Measurements from ENCODE around the gene UBE2S.
"Not testable (repeated sequence)": the region's sequence is repeated elsewhere in the genome, so short reads cannot be mapped to it uniquely, and the experiment has no call there.

UBE2S gene

GRCh38 chr19:55439052-55439451, 31.5 kb upstream of the UBE2S start:
- DNase-seq = no peak

DNA sequence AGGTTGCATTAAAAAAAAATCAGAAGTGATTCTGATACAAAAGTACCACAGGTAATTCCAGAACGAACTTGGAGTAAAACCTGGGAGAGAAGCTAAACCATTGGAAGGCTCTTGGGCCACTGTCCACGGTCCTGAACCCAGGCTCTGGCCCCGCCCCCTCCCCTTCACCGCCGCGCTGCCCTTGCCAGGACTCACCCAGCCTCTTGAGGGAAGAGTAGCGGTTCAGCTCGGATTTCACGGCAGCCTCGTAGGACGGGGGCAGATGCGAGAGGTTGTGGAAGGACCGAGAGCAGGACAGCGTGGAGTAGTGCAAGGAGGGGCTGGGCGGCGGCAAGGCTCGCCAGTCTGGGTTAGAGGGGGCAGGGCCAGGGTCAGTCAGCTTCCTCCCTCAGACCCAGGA, 29.8 kb upstream of the UBE2S start:
- DNase-seq = peak; percentile 86

DNA sequence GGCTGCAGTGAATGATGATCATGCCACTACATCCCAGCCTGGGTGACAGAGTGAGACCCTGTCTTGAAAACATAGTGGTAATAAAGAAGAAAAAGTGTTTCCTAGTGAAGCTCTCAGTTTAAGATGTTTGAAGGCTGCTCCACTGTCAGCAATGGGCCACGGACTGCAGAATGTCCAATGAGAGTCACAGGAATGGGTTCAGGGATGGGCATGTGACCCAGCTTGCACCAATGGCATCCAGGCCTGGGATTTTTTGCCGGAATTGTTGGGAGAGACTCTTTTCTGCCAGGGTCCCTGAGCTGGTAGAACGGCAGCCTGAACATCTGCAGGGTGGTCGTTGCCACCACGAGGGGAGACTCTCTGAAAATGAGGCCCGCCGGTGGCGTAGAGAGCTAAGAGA, 29.3 kb upstream of the UBE2S start:
- no peak for DNase-seq

DNA sequence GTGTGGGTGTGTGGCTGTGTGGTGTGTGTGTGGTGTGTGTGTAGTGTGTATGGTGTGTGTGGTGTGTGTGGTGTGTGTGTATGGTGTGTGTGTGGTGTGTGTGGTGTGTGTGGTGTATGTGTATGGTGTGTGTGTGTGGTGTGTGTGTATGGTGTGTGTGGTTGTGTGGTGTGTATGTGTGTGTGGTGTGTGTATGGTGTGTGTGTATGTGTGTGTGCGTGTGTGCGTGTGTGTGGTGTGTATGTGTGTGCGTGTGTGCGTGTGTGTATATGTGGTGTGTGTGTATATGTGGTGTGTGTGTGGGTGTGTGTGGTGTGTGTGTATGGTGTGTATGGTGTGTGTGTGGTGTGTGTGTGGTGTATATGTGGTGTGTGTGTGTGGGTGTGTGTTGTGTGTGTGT, 27.4 kb upstream of the UBE2S start:
- no peak for DNase-seq

DNA sequence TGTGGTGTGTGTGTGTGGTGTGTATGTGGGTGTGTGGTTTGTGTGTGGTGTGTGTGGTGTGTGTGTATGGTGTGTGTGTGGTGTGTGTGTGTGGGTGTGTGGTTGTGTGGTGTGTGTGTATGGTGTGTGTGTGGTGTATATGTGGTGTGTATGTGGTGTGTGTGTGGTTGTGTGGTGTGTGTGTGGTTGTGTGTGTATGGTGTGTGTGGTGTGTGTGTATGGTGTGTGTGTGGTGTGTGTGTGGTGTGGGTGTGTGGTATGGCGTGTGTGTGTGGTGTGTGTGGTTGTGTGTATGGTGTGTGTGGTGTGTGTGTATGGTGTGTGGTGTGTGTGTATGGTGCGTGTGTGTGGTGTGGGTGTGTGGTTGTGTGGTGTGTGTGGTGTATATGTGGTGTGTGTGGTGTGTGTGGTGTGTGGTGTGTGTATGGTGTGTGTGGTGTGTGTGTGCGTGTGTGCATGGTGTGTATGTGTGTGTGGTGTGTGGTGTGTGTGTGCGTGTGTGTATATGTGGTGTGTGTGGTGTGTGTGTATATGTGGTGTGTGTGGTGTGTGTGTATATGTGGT, 26.9 kb upstream of the UBE2S start:
- DNase-seq = no peak

GRCh38 chr19:55433292-55433691, 25.7 kb upstream of the UBE2S start:
- DNase-seq = no peak

- DNase-seq = no peak
Measured at GRCh38 chr19:55432241-55432959, 24.8 kb upstream of the UBE2S start.

DNA sequence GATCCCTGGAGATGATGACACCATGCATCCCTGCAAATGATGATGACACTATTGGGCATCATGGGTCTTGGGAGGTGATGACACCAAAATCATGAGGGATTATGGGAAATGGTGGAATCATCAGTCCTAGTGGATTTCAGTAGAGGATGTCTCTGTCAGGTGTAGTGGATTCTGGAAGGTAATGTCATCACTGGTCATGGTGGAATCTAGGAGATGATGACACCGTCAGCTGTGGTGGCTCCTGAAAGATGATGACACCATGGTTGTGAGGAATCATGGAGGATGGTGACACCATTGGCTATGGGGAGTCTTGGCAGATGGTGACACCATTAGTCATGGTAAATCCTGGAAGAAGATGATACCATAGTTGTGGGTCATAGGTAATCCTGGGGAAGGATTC, 23.6 kb upstream of the UBE2S start:
- no peak for DNase-seq

DNA sequence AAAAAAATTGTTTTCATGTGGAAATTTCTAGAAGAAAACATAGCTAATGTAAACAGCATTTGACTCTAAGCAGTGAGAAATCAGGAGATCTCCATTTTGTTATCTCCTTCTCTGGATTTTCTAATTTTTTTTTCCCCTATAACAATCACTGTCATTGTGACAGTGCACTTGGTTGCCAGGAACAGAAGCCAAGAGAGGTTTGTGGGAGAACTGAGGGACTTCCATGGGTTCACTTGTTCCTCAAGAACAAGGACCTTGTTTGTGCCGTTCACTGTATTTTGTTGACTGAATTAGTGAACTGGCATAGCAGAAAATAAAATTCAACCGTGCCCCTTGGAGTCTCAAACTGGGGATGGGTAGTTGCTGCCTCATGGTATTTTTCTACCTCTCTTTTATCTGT, 18.5 kb upstream of the UBE2S start:
- no peak for DNase-seq

GRCh38 chr19:55424518-55424917, 16.9 kb upstream of the UBE2S start:
- DNase-seq = no peak

GRCh38 chr19:55423225-55424005, 15.8 kb upstream of the UBE2S start:
- no peak for DNase-seq

DNA sequence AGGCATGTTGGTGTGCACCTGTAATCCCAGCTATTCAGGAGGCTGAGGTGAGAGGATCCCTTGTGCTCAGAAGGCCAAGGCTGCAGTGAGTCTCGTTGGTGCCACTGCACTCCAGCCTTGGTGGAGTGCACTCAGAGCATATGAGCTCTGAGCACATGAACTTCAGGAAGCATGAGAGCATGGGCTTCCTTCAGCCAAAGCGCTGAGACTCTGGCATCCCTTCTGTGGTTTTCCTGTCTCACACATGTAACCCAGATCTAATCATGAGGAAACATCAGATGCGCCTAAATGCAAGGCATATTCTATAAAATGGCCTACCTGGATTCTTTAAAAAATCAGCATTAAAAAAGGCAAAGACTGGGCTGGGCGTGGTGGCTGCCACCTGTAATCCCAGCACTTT, 13.7 kb upstream of the UBE2S start:
- not testable (repeated sequence) for DNase-seq

GRCh38 chr19:55419624-55420236, 12.1 kb upstream of the UBE2S start:
- DNase-seq = no peak

DNA sequence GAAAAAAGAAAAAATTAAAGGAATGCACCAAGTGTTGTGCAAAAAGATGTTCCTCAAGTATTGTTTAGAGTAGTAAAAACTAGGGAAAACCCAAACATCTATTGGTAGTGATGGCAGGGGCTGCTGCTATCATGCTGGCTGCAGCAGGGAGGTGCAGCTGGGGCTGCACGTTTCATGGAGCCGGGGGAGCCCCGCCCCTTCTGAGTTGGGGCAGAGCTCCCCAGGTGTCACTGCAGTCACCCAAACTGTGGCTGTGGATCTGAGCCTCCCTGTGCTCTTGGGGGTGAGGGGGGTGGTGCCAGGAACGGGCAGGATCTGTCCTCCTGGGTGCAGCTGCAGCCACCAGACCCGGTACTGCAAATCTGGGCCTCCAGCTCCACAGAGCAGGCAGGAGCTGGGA, 11.5 kb upstream of the UBE2S start:
- no peak for DNase-seq

- DNase-seq = peak; percentile 93
Measured at GRCh38 chr19:55418185-55418584, 10.6 kb upstream of the UBE2S start.

- no peak for DNase-seq
Measured at GRCh38 chr19:55410168-55410567, 2.6 kb upstream of the UBE2S start.

GRCh38 chr19:55409179-55409578, 1.6 kb upstream of the UBE2S start:
- DNase-seq = not testable (repeated sequence)

DNA sequence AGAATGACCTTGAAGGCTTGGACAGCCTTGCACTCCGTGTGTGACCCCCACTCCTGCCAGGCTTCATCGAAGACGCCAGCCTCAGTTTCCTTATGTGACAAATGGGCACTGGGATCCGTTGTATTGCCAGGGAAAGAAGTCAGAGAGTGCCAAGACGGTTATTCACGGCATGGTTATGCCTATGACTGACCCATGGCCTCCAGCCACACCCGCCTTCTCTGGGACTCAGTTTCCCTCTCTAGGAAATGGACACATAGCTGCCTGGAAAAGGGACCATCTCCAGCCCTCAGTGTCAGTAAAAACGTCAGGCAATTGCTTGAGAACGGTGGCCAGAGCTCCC, 915 bp upstream of the UBE2S start:
- DNase-seq = no peak

- peak; percentile 100 for DNase-seq
Measured at GRCh38 chr19:55407800-55408532, 378 bp upstream of the UBE2S start.

DNA sequence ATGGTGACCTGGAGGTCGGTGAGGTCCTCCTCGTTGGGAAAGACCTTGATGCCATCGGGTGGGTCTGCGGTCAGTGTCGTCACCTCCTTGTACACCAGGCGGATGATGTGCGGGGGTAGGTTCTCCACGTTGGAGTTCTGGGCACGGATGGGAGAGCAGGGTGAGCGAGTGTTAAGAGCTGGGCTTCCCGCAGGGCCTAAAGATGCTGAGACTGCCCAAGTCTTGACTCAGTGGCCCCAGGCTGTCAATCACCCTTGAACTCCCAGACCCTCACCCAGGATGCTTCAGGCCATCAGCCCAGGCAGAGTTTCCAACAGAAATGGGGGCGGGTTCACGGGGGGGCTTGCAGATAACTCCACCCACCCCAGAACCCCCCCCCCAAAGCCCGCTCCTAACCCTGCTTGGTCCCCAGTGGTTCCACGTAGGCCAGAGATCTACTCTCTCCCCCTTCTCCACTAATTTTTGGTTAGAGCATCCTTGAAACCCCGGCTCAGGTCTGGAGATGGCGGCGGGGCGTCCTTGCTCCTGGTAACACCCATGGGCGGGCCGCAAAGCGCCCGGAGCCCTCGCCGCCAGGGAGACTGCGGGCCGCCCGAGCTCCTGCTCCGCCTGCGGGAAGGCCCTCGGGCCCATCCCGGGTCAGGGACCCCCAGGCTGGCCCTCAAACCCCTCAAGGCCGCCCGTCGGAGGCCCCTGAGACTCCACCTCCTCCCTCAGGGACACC, 600 bp downstream of the UBE2S start:
- peak; percentile 32 for DNase-seq

- no peak for DNase-seq
Measured at GRCh38 chr19:55406091-55406825, 1.3 kb downstream of the UBE2S start.

GRCh38 chr19:55405638-55406037, 1.9 kb downstream of the UBE2S start:
- no peak for DNase-seq
